ENCODE data around the gene SLC6A13.

- no peak for TF ChIP-seq POLR2A (IDR thresholded peaks at IDR 0.05; ENCODE audit: low read depth, low read length)
- TF ChIP-seq POLR2AphosphoS5 (IDR thresholded peaks at IDR 0.05; ENCODE audit: low read depth, low read length), result no peak
These were observed 13.2 kb upstream of the SLC6A13 start for GRCh38 chr12:275812-276211.

All from GM12892 (cell line).